Ishikawa (cell line): Measurements from ENCODE around the gene ZBTB1.

ENCODE experiments used
- CEBPB ChIP-seq: IDR thresholded peaks from 2 replicates; pipeline ENCODE4 v1.6.1; 2012
- CREB1 ChIP-seq: IDR thresholded peaks from 2 replicates; pipeline ENCODE4 v1.6.1; 2012; ENCODE audit warnings: low read depth
- EP300 ChIP-seq: IDR thresholded peaks from 2 replicates; pipeline ENCODE4 v1.6.1; 2012; ENCODE audit warnings: borderline replicate concordance
- NFIC ChIP-seq: IDR thresholded peaks from 2 replicates; pipeline ENCODE4 v1.6.1; 2012
- RAD21 ChIP-seq: IDR thresholded peaks from 2 replicates; pipeline ENCODE4 v1.6.1; 2012; ENCODE audit warnings: low read depth
- TF ChIP-seq, protein P1 (sequence below): IDR thresholded peaks from 2 replicates; pipeline ENCODE4 v1.6.1; 2012; ENCODE audit warnings: low read depth, mild to moderate bottlenecking

DNA sequence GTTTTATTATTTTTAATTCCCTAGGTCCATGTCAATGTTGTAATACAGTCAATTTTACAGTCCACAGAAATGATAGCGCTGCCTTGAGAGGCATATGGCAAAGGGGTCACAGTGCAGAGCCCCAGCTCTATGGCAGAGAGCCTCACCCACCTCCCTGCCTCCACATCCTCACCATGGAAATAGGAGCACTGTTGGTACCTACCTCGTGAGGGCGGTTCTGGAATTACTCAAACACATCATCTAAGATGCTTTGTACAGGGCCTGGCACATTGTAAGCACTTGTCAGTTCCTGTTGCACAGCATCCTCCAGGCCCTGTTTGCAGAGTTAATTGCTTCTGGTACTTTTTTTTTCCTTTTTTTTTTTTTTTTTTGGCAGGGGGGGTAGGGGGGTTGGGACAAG lies 43.3 kb upstream of the ZBTB1 start:
- no peak for TF ChIP-seq CEBPB
- no peak for TF ChIP-seq EP300
- TF ChIP-seq RAD21, result no peak
- TF ChIP-seq, protein P1, sequence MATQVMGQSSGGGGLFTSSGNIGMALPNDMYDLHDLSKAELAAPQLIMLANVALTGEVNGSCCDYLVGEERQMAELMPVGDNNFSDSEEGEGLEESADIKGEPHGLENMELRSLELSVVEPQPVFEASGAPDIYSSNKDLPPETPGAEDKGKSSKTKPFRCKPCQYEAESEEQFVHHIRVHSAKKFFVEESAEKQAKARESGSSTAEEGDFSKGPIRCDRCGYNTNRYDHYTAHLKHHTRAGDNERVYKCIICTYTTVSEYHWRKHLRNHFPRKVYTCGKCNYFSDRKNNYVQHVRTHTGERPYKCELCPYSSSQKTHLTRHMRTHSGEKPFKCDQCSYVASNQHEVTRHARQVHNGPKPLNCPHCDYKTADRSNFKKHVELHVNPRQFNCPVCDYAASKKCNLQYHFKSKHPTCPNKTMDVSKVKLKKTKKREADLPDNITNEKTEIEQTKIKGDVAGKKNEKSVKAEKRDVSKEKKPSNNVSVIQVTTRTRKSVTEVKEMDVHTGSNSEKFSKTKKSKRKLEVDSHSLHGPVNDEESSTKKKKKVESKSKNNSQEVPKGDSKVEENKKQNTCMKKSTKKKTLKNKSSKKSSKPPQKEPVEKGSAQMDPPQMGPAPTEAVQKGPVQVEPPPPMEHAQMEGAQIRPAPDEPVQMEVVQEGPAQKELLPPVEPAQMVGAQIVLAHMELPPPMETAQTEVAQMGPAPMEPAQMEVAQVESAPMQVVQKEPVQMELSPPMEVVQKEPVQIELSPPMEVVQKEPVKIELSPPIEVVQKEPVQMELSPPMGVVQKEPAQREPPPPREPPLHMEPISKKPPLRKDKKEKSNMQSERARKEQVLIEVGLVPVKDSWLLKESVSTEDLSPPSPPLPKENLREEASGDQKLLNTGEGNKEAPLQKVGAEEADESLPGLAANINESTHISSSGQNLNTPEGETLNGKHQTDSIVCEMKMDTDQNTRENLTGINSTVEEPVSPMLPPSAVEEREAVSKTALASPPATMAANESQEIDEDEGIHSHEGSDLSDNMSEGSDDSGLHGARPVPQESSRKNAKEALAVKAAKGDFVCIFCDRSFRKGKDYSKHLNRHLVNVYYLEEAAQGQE, result no peak
- no peak for TF ChIP-seq CREB1
- no peak for TF ChIP-seq NFIC
